GM18505 (cell line): ENCODE results near the gene PCSK7.

Experiments
- ATAC-seq: cut with Tn5 transposase; IDR thresholded peaks from one replicate; pipeline ENCODE4 v1.9.1; 2021; ENCODE audit not compliant: unreplicated experiment
- POLR2A ChIP-seq: IDR thresholded peaks from 4 replicates; pipeline ENCODE4 v1.6.1; 2011; ENCODE audit warnings: borderline replicate concordance; ENCODE audit not compliant: insufficient read depth, insufficient read length; ENCODE audit errors: extremely low read depth

Gene PCSK7

DNA sequence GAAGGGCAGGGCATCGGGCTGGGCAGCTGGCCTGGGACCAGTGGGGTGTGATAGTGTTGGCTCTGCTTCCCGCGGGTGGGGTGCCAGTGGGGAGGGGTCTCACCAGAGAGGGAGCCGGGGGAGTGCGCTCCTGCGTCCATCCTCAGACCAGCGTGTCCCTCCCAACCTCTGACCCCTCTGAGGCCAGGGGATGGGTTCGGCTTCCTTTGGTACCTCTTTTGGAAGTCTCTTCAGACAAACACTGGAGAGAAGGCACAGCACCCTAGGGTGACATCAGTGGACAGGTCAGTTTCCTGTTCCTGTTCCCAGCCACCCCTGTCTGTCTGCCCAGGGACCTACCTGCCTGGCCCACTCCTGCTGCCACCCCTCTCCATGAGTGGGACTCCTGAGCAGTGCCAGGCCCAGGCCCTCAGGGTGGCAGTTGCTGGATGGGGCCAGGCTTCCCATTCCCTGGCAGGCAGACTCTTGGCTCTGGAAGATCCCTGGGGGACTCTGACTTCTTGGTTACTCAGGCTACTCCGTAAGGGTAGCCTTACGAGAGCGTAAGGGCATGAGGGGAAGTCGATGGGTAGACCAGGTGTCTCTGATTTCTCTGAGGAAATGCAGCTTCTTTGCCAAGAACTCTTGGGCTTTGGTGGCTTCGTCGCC lies 30.1 kb downstream of the PCSK7 start:
- no peak for TF ChIP-seq POLR2A
- no peak for ATAC-seq

DNA sequence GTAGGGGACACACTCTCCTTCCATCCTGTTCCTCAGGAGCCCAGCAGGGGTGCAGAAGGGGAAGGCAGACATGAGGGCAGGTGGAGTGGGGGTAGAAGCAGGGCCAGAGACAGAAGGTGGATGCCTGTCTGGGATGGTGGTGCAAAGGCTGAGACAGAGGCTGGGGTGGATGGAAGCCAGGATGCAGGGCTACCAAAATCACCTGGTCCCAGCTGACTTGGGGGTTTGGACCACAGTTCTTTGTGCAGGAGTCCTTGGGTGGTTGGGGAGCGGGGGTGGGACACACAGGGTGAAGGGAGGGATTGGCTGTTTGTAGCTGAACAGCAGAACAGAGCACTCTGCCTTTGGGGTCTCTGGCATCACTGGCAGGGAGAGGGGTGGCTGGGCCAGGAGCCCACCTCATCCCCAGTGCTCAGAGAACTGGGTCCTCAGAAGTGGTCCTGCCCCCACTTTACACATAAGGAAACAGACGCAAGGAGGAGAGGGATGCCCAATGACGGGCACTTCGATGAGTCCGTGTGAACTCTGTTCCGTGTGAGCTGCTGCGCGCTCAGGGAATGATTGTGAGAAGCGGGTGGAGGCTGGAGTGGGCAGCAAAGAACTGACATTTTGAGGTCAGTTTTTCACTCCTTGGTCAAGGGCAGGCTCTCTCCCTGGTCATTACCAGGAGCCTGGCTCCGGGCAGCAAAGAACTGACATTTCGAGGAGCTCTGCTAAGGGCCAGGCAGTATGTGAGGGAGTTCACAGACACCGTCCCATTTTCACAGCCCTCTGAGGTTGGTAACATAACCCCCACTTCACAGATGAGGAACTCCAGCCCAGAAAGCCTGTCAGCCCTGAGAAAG lies 30.8 kb downstream of the PCSK7 start:
- no peak for ATAC-seq
- no peak for TF ChIP-seq POLR2A

DNA sequence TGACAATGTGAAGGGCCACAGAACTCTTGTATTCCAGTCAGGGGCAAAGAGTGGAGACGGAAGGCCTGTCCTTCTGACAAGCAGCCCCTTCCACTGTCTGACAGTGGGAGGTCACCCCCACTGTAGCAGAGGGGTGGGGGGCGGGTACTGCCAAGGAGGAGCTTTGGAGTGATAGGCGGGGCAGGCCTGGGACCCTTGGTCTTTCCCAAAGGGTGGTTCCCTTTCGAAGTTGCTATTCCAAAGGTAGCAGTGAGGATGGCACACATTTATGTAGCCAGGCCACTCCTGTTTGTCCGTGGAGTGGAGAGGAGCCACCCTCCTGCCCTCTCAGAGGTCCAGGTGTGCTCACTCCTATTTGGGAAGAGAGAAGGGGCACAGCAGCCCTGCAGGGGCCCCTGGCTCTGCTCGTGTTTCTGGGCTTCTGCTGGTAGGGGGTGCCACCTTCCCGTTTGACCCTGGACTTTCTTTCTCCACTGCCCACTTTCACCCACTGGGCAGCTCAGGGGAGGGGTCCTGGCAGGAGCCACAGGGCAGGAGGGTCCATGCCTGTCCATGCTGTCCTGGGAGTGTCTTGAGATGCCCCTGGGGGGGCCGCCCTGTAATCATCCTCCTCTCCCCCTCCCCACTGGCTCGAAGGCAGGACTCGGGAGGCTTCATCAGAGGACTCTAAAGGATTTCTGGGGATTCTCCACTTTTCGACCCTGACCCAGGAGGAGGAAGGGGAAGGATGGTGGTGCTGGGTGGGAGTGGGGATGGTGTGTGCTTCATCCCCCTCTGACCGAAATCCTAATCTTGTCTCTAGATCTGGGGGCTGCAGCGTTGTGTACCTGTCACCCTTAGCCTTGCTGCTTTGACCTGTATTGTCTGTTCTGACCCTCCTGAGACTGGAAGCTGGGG lies 31.7 kb downstream of the PCSK7 start:
- TF ChIP-seq POLR2A: no peak
- no peak for ATAC-seq

DNA sequence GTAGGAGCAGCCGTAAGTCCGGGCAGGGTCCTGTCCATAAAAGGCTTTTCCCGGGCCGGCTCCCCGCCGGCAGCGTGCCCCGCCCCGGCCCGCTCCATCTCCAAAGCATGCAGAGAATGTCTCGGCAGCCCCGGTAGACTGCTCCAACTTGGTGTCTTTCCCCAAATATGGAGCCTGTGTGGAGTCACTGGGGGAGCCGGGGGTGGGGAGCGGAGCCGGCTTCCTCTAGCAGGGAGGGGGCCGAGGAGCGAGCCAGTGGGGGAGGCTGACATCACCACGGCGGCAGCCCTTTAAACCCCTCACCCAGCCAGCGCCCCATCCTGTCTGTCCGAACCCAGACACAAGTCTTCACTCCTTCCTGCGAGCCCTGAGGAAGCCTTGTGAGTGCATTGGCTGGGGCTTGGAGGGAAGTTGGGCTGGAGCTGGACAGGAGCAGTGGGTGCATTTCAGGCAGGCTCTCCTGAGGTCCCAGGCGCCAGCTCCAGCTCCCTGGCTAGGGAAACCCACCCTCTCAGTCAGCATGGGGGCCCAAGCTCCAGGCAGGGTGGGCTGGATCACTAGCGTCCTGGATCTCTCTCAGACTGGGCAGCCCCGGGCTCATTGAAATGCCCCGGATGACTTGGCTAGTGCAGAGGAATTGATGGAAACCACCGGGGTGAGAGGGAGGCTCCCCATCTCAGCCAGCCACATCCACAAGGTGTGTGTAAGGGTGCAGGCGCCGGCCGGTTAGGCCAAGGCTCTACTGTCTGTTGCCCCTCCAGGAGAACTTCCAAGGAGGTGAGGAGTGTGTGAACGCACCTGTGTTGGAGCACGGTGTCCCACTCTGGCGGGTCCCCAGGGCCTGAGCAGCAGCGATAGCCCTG lies 32.6 kb downstream of the PCSK7 start, which contains the start of gene TAGLN:
TSS of gene TAGLN (plus strand) at position 318 of the 863 bp plus-strand sequence. CDS start 3,644 bp downstream, outside the sequence.
- ATAC-seq: no peak

DNA sequence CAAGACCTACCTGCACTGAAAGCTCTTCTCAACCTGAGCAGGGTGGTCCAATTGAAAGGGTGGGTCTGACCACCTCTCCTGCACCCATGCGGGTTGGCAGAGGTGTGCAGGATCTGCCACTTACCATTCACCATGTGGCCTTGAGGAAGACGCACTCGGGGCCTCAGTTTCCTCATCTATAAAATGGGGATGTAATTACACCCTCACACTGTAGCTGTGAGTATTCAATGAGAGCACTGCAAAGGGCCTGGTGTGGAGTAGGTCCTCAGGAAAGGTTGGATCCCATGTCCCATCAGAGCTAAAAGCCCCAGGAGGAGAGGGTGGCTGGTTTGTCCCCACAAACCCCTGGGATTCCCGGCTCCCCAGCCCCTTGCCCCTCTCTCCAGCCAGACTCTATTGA lies 33.3 kb downstream of the PCSK7 start:
- no peak for TF ChIP-seq POLR2A
- no peak for ATAC-seq

More for the DNA sequence above, 32.6 kb downstream of the PCSK7 start, which contains the start of gene TAGLN:
- no peak for TF ChIP-seq POLR2A

DNA sequence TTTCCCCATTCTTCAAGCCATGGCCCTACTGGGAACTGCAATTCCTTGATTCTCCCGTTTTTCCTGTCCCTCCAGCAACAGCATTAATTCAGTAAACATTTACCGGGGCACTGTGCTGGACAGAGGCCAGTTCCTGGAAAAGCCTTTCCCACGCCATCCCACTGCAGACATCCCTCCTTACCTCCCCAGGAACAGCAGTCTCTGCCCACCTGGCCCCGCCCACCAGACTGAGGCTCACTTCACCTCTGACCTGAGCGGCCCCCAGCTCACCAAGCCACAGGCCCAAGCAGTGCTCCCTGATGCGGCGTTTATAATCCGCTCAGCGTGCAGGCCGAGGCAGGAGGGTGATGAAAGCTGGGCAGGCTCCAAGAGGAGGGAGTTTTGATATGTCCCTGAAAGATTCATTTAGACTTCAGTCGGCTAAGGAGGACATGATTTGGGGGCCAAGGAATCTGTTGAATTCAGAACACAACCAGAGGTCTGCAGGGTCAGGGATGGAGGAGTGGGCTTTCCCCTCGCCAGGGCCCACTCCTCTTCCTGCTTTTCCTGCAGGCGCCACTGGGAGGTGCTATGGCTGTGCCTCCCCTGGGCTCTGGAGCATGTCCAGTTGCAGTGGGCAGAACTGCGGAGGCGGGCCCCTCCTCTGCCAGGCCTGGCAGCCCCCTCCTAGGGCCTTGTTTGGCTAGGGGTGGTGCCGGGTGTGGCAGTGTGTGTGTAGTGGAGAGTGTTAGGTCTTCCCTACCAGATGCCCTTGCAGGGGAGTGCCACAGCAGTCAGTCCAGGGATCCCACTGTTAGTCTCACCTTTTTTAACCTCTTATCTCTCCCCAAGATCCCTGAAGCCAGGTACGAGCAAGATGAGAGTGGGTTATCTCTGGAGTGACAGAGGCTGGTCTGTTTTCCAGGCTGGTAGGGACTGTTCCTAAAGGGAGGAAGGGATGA lies 34.1 kb downstream of the PCSK7 start:
- no peak for TF ChIP-seq POLR2A
- no peak for ATAC-seq

DNA sequence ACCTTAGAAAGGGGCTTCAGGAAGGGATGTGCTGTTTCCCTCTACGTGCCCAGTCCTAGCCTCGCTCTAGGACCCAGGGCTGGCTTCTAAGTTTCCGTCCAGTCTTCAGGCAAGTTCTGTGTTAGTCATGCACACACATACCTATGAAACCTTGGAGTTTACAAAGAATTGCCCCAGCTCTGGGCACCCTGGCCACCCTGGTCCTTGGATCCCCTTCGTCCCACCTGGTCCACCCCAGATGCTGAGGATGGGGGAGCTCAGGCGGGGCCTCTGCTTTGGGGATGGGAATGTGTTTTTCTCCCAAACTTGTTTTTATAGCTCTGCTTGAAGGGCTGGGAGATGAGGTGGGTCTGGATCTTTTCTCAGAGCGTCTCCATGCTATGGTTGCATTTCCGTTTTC lies 34.9 kb downstream of the PCSK7 start:
- no peak for ATAC-seq
- no peak for TF ChIP-seq POLR2A

DNA sequence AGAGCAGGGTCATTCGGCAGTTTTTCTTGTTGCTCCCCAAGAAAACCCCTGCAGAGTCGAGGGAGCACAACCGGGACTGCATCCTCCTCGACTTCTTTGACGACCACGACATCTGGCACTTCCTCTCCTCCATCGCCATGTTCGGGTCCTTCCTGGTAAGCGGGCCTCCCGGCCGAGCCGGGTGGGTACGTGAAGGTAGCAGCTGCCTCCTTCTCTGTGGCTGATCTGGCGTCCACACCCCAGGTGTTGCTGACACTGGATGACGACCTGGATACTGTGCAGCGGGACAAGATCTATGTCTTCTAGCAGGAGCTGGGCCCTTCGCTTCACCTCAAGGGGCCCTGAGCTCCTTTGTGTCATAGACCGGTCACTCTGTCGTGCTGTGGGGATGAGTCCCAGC lies 36.1 kb downstream of the PCSK7 start:
- TF ChIP-seq POLR2A: no peak
- ATAC-seq: no peak

DNA sequence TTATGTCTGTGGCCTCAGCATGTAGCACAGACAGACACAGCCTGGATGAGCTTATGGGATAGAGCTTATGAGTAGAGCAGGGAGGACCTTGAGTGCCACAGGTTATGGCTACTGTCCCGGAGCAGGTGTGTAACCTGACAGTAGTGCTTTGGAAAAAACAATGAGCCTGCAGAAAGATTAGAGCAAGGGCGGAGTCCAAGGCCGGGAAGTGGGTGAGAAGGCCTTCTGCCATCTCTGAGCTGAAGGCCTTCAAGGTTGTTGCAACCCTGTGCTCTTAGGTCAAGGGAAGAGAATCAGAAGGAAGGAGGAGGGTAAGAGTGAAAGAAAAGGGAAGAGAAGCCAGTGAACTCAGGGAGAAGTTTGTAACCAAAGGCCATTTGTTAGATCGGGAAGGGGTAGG lies 36.6 kb downstream of the PCSK7 start:
- no peak for TF ChIP-seq POLR2A
- no peak for ATAC-seq

DNA sequence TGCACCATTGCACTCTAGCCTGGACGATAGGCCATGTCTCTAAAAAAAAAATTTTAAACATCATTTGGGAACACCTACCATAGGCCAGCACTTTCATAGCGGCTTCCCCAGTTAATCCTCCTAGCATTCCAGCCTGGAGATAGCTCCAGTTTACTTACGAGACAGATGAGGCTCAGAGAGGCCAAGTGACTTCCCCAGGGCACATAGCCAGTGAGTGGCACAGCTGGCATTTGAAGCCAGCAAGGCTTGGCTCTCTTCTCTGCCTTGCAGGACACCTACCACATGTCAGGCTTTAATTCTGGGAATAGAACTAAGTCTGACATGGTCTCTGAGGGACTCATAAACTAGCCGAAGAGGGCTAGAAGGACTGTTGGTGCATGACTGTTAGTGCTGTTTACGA lies 37.6 kb downstream of the PCSK7 start:
- TF ChIP-seq POLR2A: no peak
- ATAC-seq: no peak
